Medulla oblongata (tissue), 1 donor: ENCODE results near the gene ITPRIP.

Source experiments
- DNase-seq: peaks from one replicate; pipeline ENCODE4 v3.0.0-alpha.2; 2015; ENCODE audit errors: extremely low spot score

Gene ITPRIP

GRCh38 chr10:104326991-104327610 is 11.2 kb downstream of the ITPRIP start:
- DNase-seq, result no peak

- DNase-seq, result peak; percentile 60
Observed at GRCh38 chr10:104325436-104326435, 12.5 kb downstream of the ITPRIP start.

- no peak for DNase-seq
Observed at GRCh38 chr10:104324931-104325330, 13.3 kb downstream of the ITPRIP start.

GRCh38 chr10:104324221-104324686 is 14.0 kb downstream of the ITPRIP start:
- DNase-seq, result no peak

GRCh38 chr10:104323760-104324201 is 14.5 kb downstream of the ITPRIP start:
- no peak for DNase-seq

GRCh38 chr10:104323085-104323484 is 15.2 kb downstream of the ITPRIP start:
- no peak for DNase-seq

- no peak for DNase-seq
Observed at GRCh38 chr10:104322416-104322782, 15.9 kb downstream of the ITPRIP start.

GRCh38 chr10:104321725-104322415 is 16.4 kb downstream of the ITPRIP start:
- DNase-seq, result no peak

- DNase-seq, result no peak
Observed at GRCh38 chr10:104321226-104321625, 17.0 kb downstream of the ITPRIP start.

GRCh38 chr10:104318810-104319741 is 19.2 kb downstream of the ITPRIP start:
- DNase-seq, result no peak

- no peak for DNase-seq
Observed at GRCh38 chr10:104318326-104318725, 19.9 kb downstream of the ITPRIP start.

- no peak for DNase-seq
Observed at GRCh38 chr10:104317726-104318299, 20.5 kb downstream of the ITPRIP start.

GRCh38 chr10:104317269-104317710 is 21.0 kb downstream of the ITPRIP start:
- DNase-seq, result no peak

GRCh38 chr10:104316321-104317099 is 21.8 kb downstream of the ITPRIP start:
- DNase-seq, result no peak

- DNase-seq, result no peak
Observed at GRCh38 chr10:104315486-104315921, 22.8 kb downstream of the ITPRIP start.

GRCh38 chr10:104314591-104315485 is 23.4 kb downstream of the ITPRIP start:
- DNase-seq, result no peak

- DNase-seq, result no peak
Observed at GRCh38 chr10:104311184-104311720, 27.0 kb downstream of the ITPRIP start.
